ENCODE measurements around the gene TBK1.

DNA sequence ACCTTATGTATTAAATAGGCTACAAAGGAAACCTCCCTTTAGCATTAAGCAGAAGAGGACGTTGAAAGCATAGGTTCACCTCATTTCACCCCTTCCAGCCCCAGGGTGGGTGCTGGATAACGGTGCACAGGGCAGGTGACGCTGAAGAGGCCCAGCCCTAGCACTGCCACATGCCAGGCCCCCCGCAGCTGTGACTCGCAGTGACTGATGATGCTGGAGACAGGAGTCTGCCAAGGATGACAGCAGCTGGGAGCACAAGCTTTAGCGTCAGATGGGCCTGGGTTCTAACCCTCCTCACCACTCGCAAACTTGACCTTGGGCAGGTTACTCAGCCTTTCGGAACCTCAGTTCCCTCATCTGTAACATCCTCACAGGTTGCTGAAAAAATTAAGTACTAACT lies 76.7 kb downstream of the TBK1 start:
- TF ChIP-seq, protein P1, sequence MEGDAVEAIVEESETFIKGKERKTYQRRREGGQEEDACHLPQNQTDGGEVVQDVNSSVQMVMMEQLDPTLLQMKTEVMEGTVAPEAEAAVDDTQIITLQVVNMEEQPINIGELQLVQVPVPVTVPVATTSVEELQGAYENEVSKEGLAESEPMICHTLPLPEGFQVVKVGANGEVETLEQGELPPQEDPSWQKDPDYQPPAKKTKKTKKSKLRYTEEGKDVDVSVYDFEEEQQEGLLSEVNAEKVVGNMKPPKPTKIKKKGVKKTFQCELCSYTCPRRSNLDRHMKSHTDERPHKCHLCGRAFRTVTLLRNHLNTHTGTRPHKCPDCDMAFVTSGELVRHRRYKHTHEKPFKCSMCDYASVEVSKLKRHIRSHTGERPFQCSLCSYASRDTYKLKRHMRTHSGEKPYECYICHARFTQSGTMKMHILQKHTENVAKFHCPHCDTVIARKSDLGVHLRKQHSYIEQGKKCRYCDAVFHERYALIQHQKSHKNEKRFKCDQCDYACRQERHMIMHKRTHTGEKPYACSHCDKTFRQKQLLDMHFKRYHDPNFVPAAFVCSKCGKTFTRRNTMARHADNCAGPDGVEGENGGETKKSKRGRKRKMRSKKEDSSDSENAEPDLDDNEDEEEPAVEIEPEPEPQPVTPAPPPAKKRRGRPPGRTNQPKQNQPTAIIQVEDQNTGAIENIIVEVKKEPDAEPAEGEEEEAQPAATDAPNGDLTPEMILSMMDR (conservative IDR thresholded peaks at IDR 0.05; ENCODE audit: low read depth, low read length) = no peak
- no peak for TF ChIP-seq EZH2 (IDR thresholded peaks at IDR 0.05; ENCODE audit: borderline replicate concordance, low read depth, low read length, poor library complexity, severe bottlenecking)
